ENCODE data around the gene MACF1.
A peak's percentile ranks its signal among the peaks of the same experiment; 100 is the strongest.
"Not testable (repeated sequence)": the region's sequence is repeated elsewhere in the genome, so short reads cannot be mapped to it uniquely, and the experiment has no call there.

The MACF1 gene

GRCh38 chr1:39466413-39467107, 262.1 kb downstream of the MACF1 start:
- DNase-seq (ENCODE audit: low spot score): no peak

DNA sequence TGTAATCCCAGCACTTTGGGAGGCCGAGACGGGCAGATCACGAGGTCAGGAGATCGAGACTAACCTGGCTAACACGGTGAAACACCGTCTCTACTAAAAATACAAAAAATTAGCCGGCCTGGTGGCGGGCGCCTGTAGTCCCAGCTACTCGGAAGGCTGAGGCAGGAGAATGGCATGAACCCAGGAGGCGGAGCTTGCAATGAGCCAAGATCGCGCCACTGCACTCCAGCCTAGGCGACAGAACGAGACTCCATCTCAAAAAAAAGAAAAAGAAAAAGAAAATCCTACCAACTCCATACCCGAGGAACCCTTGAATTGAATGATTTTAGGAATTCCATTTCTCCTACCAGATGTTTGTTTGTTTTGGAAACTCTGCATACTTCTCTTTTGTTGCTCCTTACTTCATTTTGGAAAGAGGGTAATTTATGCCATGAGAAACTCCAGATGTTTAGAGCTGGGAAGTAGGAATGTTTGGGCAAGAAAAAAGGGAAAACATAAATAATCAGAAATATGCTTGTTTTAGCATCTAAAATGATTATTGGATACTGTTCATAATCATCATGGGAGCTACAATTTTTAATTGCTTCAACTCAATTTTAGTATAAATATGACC, 262.7 kb downstream of the MACF1 start:
- not testable (repeated sequence) for DNase-seq (ENCODE audit: low spot score)

- no peak for DNase-seq (ENCODE audit: low spot score)
Measured at GRCh38 chr1:39469150-39469549, 264.7 kb downstream of the MACF1 start.

DNA sequence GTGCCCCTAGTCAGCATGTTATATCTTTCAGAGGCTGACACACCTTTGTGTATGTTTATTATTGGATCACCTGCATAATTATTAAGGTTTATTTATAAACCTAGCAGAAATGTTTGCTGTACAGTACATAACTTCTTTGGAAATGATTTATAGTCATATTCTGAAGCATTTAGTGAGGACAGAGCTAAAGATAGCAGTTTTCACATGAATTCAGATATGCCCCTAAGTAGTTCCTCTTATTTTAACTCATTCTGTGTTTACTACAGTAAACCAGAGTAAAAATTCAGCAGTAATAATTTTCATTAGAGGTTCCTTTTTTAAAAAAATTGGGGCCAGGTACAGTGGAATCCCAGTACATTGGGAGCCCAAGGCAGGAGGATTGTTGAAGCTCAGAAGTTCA, 265.5 kb downstream of the MACF1 start:
- no peak for DNase-seq (ENCODE audit: low spot score)

DNA sequence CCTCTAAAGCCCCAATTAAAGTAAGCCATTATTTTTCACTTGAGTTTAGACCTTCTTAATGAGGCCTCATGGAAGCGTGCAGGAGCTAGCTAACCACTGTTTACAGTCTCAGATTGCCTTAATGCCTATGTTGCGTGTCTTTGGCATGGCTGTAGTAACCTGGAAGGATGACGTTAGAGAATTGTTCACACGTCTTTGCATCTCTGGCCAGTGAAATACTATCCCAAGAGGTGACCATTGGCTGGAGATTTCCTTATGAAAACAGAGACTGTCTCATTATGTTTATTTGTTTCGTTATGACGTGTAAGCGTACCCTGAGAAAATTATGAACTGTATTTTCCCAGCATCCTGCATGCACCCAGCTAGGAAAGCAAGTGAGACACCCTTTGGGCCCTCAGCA, 268.3 kb downstream of the MACF1 start:
- DNase-seq (ENCODE audit: low spot score): no peak

DNA sequence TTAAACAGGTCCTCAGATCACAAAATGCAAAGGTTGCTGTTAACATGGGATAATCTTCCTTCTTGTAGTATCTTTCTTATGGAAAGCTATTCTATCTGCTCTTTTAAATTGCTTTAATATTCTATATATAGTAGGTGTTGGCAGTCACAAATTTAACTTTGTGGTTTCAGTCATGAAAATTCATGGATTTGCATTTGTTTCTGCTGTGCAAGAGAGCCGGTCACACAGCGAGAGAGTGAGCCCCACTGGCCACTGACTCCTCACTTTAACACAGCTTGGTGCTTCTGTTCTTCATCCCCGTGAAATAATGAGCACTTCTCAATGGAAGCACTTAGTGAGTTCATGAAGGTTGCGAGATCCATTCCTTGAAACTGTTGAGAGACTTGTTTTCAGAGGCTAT, 268.8 kb downstream of the MACF1 start:
- DNase-seq (ENCODE audit: low spot score): no peak

DNA sequence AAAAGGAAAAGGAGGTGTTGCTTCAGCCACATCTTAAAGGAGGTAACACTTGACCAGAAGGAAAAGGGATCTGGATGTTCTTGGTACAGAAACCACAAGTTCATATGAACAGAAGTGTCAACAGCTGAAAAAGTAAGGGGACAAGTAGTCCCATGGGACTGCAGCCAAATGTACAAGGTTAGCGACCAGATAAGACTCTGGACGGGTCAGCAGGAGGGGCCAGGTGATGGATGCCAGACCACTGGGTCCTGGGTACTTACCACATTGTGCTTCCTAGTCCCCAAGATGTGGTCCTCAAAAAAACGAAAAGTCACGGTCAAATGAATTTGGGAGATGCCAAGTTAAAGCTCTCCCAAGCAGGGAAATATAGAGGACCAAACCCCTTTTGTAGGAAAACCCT, 270.3 kb downstream of the MACF1 start:
- no peak for DNase-seq (ENCODE audit: low spot score)

- DNase-seq (ENCODE audit: low spot score): not testable (repeated sequence)
Measured at GRCh38 chr1:39475551-39475950, 271.1 kb downstream of the MACF1 start.

DNA sequence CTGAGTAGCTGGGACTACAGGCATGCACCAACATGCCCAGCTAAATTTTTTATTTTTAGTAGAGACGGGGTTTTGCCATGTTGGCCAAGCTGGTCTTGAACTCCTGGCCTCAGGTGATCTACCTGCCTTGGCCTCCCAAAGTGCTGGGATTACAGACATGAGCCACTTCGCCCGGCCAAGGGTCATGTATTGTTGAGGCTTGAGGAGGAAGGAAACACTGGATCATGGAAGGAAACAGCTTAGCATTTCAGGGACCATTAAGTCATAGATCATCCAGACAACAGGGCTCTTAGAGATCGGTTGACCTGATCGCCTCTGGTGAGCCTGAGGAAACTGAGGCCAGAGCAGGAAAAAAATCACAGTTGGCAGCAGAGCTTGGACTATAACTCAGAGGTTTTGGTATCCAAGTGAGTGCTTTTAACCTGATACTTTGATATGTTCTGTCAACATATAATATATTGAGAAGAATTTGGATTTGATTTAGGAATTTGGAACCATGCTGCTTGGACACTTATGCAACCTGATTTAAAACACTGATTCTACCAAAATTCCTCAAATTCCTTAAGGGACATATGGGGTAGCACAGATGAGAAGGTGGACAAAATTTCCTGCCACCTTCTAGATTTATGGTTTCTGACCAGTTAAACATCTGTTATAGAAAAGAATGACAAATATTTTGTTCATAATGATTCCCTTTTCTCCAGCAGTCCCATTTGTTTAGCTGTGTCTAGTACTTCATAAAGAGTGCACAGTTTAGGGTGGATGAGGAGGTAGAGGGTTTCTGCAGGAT, 273.8 kb downstream of the MACF1 start:
- no peak for DNase-seq (ENCODE audit: low spot score)

DNA sequence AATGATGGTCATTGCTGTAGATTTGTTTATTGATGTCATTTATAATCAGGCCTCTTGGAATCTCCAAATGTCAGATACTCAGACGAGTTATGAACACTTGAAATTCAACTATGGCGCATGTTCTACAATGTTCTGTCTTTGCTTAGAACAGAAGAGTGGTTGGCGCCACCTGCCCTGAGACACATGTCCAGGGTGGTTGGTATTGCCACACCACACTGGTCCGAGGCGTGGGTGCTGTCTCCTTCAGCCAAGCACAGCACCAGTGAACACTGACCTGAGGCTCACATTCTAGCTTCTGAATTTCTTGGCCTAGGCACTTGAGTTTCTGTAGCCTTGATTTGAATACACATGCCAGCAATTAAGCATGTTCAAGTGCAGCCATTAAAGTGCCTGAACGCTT, 276.8 kb downstream of the MACF1 start:
- no peak for DNase-seq (ENCODE audit: low spot score)

GRCh38 chr1:39483276-39483675, 278.8 kb downstream of the MACF1 start:
- no peak for DNase-seq (ENCODE audit: low spot score)

- DNase-seq (ENCODE audit: low spot score): no peak
Measured at GRCh38 chr1:39484564-39484963, 280.1 kb downstream of the MACF1 start.

DNA sequence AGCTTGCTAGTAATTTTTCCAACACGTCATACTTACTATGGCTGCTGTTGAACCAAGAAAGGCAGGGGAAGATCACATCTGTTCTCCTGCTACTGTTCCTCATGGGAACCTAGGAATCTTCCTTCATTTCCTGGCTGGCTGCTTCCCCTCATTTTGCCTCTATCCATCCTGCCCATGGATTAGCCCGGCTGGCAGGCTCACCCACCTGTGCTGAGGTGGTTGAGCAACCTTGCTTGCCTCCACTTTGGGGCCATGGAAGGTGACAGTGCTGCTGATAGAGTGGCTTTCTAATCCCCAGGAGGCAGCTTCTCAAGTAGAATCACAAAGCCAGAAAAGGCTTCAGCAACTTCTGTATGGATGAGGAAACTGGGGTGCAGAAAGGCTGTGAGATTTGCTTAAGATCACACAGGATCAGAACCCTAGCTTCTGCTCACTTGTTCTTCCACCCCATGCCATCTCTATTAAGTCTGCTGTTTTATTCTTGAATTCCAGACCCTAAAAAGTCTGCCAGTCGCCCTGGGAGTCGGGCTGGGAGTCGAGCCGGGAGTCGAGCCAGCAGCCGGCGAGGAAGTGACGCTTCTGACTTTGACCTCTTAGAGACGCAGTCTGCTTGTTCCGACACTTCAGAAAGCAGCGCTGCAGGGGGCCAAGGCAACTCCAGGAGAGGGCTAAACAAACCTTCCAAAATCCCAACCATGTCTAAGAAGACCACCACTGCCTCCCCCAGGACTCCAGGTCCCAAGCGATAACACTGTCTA, 280.7 kb downstream of the MACF1 start:
- DNase-seq (ENCODE audit: low spot score): no peak

- no peak for DNase-seq (ENCODE audit: low spot score)
Measured at GRCh38 chr1:39488012-39488545, 283.6 kb downstream of the MACF1 start.

DNA sequence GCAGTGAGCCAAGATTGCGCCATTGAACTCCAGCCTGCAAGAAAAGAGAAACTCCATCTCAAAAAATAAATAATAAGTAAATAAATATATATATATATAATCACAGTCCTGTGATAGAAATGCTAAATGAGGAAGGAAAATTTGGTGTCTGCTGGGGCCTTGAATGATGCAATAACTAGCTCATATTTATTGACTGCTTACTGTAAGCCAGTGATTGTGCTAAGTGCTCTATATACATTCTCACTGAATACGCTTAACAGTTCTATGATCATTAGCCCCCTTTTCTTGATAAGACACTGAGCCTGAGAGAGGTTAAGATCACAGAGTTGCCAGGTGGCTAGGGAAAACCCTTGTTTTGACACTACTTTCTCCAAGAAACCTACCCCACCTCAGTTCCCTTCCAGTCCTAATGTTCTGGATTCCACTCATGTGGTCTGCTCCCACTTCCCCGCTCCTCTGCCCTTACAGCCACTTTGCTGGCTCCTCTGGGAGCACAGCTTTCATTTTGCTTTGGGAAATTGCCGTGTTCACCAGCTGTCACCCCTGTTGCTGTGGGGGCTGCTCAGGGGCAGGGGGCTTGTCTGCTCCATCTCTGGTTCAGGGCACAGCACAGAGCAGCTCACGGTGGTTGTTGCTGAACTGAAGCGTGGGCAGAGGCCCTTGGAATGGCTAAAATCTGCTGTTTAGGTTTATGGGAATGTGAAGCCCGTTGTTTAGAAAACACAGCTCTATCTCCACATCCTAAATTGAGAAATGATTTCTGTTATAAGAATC, 284.5 kb downstream of the MACF1 start:
- no peak for DNase-seq (ENCODE audit: low spot score)

- no peak for DNase-seq (ENCODE audit: low spot score)
Measured at GRCh38 chr1:39489567-39490239, 285.2 kb downstream of the MACF1 start.

DNA sequence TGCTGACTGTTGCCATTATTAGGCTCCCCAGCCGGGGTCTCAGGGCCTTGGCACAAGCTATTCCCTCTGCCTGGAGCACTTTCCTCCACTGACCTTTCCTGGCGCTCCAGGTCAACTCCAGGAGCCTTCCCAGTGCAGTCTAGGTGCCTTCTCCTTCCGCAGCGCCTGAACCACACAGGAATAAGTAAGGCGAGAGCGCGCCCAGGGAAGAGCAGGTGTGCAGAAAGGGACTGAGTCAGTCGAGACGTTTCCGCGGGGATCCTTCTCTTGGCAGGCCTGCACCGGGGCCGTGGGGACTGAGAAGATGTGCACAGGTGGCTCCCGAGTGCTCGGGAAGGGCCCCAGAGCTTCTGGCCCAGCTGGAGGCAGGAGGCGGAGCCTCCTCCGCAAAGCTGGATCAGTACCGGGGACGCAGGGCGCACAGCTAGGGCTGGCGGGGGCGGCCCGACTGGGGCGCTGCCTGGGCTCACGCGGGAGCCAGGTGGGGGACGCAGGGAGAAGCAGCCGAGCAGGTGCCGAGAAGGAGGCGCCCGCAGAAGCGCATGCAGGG, 286.2 kb downstream of the MACF1 start:
- no peak for DNase-seq (ENCODE audit: low spot score)

DNA sequence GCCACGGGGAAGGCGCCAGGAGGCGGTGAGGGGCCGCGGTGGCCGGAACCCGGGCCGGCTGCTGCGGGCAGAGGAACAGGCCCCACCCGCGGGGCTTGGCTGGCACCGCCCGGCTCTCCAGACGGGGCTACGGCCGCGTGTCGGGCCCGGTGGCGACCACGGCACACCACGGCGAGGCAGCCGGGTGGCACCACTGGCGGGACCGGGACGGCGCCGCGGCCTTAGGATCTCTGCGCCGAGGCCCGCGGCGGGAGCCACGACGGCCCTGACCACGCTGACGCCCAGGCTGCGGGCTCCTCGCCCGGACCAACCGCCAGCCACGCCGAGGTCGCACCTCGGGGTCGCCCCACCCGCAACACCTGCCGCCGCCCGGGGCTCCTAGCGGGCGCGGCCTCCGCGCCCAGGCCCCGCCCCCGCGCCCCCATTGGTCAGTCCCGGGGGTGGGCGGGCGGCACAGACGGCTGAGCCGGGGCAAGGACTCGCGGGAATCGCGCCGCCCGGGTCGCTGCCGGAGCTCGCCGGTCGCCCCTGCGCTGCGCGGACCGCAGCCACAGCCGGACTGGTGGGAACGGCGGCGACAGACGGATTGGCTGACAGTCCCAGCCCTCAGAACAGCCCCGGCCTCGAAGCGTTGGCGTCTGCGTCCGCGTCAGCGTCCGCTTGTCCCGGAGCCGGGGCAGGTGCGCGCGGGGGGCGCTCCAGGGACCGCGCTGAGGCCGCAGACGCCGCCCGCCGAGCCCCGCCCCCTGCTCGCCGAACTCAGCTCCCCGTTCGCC, 286.8 kb downstream of the MACF1 start, which contains the start of gene BMP8A:
TSS of gene BMP8A (plus strand) at position 491 of the 776 bp plus-strand sequence. CDS start 356 bp downstream, outside the sequence.
- peak; percentile 59 for DNase-seq (ENCODE audit: low spot score)

Data from CD4-positive, alpha-beta T cell treated with Interleukin-6 at 100 ng/mL for 8 hours (primary cell).